Measurements from ENCODE around the gene AOPEP. TPM values are rescaled to one million over a fixed set of nuclear protein-coding genes. Genes with fewer than 3 reads are reported as not detected.

AOPEP gene
- total and polyA plus RNA-seq, 2 of the 13 experiments (the other 11 are each of a cell fraction or from before 2014, with no cell fraction given) = 22.2 to 41.6 TPM

- TF ChIP-seq ZNF484 (CRISPR knock-in tag; IDR thresholded peaks at IDR 0.05; ENCODE audit: borderline replicate concordance, low read depth) (no peak), ZNF660 (CRISPR knock-in tag; IDR thresholded peaks at IDR 0.05; ENCODE audit: borderline replicate concordance, low read depth) (no peak), IRF1 (CRISPR knock-in tag; IDR thresholded peaks at IDR 0.05; ENCODE audit: low read depth) (no peak), E2F5 (CRISPR knock-in tag; conservative IDR thresholded peaks at IDR 0.05) (no peak), ZBTB7A (CRISPR knock-in tag; IDR thresholded peaks at IDR 0.05) (no peak), ZNF773 (CRISPR knock-in tag; IDR thresholded peaks at IDR 0.05; ENCODE audit: borderline replicate concordance) (no peak), HDAC2 (CRISPR knock-in tag; IDR thresholded peaks at IDR 0.05) (no peak), BATF2 (CRISPR knock-in tag; IDR thresholded peaks at IDR 0.05) (no peak), GTF3A (CRISPR knock-in tag; conservative IDR thresholded peaks at IDR 0.05) (no peak), ZFX (CRISPR knock-in tag; IDR thresholded peaks at IDR 0.05; ENCODE audit: low read depth) (peak; percentile 69), ZSCAN29 (CRISPR knock-in tag; conservative IDR thresholded peaks at IDR 0.05) (no peak), ZNF737 (CRISPR knock-in tag; IDR thresholded peaks at IDR 0.05; ENCODE audit: borderline replicate concordance) (no peak), ZNF263 (CRISPR knock-in tag; IDR thresholded peaks at IDR 0.05) (no peak), ZMYM3 (CRISPR knock-in tag; IDR thresholded peaks at IDR 0.05) (no peak), PHF5A (CRISPR knock-in tag; IDR thresholded peaks at IDR 0.05; ENCODE audit: low read depth, unreplicated experiment) (no peak), ZBTB44 (CRISPR knock-in tag; IDR thresholded peaks at IDR 0.05) (no peak), ZNF839 (CRISPR knock-in tag; IDR thresholded peaks at IDR 0.05; ENCODE audit: borderline replicate concordance) (no peak), ZBTB2 (CRISPR knock-in tag; IDR thresholded peaks at IDR 0.05; ENCODE audit: low read depth) (no peak), NFIC (IDR thresholded peaks at IDR 0.05; ENCODE audit: low read length) (0 out of 2 replicates have a peak, but pooled peaks have one; percentile 38), ZBTB4 (CRISPR knock-in tag; IDR thresholded peaks at IDR 0.05; ENCODE audit: borderline replicate concordance) (no peak), ZNF205 (CRISPR knock-in tag; IDR thresholded peaks at IDR 0.05) (0 out of 2 replicates have a peak, but pooled peaks have one; percentile 17)
These were observed 195.7 kb downstream of the AOPEP start (continued) for GRCh38 chr9:94922098-94922607.
